NCI-H1048 (cell line): Measurements from ENCODE around the gene GOLT1A.
A peak's percentile ranks its signal among the peaks of the same experiment; 100 is the strongest.

Experiments
- DNase-seq: peaks from one replicate; lab custom pipeline; 2025; lab: John Stamatoyannopoulos, UW

Gene GOLT1A

GRCh38 chr1:204192046-204192445 is 21.7 kb downstream of the GOLT1A start:
- DNase-seq, result no peak

GRCh38 chr1:204191456-204191855 is 22.3 kb downstream of the GOLT1A start:
- DNase-seq, result no peak

- DNase-seq, result no peak
Measured at GRCh38 chr1:204190212-204191211, 23.3 kb downstream of the GOLT1A start.

- no peak for DNase-seq
Measured at GRCh38 chr1:204188959-204189639, 24.7 kb downstream of the GOLT1A start.

GRCh38 chr1:204186597-204186996 is 27.2 kb downstream of the GOLT1A start:
- DNase-seq, result no peak

- no peak for DNase-seq
Measured at GRCh38 chr1:204181116-204181515, 32.7 kb downstream of the GOLT1A start.

GRCh38 chr1:204180133-204180532 is 33.7 kb downstream of the GOLT1A start:
- no peak for DNase-seq

GRCh38 chr1:204178487-204179281 is 35.1 kb downstream of the GOLT1A start:
- no peak for DNase-seq

GRCh38 chr1:204177133-204177532 is 36.7 kb downstream of the GOLT1A start:
- no peak for DNase-seq

- no peak for DNase-seq
Measured at GRCh38 chr1:204176049-204176448, 37.7 kb downstream of the GOLT1A start.

- no peak for DNase-seq
Measured at GRCh38 chr1:204174958-204175357, 38.8 kb downstream of the GOLT1A start.

GRCh38 chr1:204172404-204173029 is 41.3 kb downstream of the GOLT1A start:
- no peak for DNase-seq

- no peak for DNase-seq
Measured at GRCh38 chr1:204171751-204172178, 42.0 kb downstream of the GOLT1A start.

- no peak for DNase-seq
Measured at GRCh38 chr1:204170494-204171155, 43.2 kb downstream of the GOLT1A start.

- no peak for DNase-seq
Measured at GRCh38 chr1:204169858-204170257, 43.9 kb downstream of the GOLT1A start.

GRCh38 chr1:204167730-204168129 is 46.1 kb downstream of the GOLT1A start:
- DNase-seq, result no peak

- DNase-seq, result no peak
Measured at GRCh38 chr1:204166219-204166618, 47.6 kb downstream of the GOLT1A start, which contains the start of gene REN. Gene REN, minus strand, starts transcription at chr1:204166337. Its CDS starts 44 bp downstream, at chr1:204166293.

GRCh38 chr1:204162494-204163074 is 51.2 kb downstream of the GOLT1A start:
- peak; percentile 82 for DNase-seq

GRCh38 chr1:204161609-204162493 is 51.9 kb downstream of the GOLT1A start:
- DNase-seq, result no peak

- no peak for DNase-seq
Measured at GRCh38 chr1:204157962-204158361, 55.8 kb downstream of the GOLT1A start.
